Measurements from ENCODE around the gene MSI2.
"Not testable (repeated sequence)": the region's sequence is repeated elsewhere in the genome, so short reads cannot be mapped to it uniquely, and the experiment has no call there.

MSI2 gene

GRCh38 chr17:57608369-57609124 lies 352.2 kb downstream of the MSI2 start:
- no peak for DNase-seq

GRCh38 chr17:57609125-57609877 lies 353.0 kb downstream of the MSI2 start:
- no peak for DNase-seq

- no peak for DNase-seq
These were observed 353.6 kb downstream of the MSI2 start for GRCh38 chr17:57609878-57610270.

DNA sequence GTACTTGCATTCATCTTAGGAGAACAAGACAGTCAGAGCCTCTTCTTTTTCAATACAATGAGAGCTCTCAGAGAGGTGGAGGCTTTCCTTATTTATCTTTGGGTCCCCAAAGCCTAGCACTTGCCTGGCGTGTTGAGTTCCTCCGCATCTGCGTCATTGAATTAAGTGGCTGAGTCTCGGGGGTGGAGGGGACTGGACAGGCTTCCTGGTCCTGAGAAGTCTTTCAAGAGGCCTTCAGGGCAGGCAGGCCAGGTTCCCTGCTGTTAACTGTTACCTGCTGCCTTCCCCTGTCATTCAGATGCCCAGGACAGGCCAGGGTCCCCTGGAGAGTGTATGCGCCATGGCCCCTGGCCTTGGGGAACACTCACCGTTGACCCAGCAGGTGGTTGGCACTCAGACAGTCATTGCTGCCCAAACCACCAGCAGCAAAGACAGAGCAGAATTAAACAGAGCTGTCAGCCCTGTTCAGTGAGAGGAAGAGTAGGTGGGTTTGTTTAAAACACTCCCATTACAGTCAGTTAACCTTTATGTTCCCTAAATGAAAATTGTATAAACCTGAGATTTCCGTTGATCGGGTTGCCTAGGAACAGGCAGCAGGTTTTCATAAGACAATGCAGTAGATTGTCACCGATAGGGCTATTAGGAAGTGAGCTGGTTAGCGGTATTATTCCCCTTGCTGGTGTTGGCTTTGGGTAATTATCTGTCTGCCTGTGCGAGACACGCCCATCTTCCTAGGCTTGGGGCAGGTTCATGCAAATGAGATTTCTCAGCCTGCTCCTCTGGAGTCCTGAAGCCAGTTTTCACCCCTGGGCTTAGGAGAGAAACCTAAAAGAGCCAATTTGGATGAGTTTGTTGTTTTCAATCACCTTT lies 356.1 kb downstream of the MSI2 start:
- DNase-seq = no peak

DNA sequence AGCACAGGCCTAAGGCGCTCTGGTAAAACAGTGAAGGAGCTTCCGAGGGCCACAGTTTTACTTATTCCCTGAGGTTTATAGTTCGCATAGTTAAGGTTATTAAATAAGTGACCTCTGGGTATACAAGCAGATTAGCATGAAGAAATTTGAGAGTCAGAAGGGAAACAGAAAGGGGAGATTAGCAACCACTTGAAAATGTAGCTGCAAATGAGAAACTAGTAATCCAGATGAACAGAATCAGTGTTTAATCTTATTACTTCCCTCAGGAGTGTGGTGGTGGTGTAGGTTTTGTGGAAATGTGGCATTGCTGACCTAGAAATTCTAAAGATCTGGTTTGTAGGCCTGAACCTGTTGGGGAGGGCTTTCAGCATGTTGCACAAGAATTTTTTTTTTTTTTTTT lies 358.4 kb downstream of the MSI2 start:
- no peak for DNase-seq

DNA sequence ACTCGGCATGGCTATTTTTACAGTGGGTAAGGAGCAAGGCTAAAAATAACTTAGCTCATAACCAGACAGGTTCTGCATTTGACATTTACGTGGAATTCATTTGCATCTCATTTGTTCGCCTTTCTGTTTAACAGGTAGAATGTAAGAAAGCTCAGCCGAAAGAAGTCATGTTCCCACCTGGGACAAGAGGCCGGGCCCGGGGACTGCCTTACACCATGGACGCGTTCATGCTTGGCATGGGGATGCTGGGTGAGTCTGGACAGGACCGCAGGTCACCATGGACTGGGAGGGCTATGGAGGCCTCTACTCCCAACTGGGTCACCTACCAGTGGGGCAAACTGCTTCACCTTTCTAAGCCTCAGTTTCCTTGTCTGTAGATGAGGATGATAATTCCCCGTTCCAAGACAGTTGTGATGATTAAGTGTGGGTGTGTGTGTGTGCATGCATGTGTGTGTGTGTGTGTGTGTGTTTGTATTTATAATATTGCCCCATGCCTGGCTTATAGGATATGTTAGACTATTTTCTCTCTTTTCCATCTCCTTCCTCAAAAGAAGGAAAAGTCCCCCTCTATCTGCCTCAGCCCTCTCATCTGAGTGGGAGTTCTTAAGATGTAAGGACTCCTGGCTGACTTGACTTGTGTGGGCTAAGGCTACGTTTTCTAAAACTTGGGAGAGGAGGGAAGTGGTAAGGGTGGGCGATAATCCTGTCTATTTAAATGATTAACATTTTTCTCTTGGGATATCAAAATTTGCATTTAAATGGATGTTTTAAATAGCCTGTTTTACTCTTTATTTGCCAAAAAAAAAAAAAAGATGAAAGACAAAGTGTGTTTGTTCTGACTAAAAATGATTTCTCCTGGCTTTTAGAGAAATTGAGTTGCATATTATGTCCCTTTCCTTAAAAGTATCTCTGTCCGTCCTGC lies 359.8 kb downstream of the MSI2 start:
- DNase-seq = no peak

- DNase-seq = no peak
These were observed 360.9 kb downstream of the MSI2 start for GRCh38 chr17:57617218-57617617.

DNA sequence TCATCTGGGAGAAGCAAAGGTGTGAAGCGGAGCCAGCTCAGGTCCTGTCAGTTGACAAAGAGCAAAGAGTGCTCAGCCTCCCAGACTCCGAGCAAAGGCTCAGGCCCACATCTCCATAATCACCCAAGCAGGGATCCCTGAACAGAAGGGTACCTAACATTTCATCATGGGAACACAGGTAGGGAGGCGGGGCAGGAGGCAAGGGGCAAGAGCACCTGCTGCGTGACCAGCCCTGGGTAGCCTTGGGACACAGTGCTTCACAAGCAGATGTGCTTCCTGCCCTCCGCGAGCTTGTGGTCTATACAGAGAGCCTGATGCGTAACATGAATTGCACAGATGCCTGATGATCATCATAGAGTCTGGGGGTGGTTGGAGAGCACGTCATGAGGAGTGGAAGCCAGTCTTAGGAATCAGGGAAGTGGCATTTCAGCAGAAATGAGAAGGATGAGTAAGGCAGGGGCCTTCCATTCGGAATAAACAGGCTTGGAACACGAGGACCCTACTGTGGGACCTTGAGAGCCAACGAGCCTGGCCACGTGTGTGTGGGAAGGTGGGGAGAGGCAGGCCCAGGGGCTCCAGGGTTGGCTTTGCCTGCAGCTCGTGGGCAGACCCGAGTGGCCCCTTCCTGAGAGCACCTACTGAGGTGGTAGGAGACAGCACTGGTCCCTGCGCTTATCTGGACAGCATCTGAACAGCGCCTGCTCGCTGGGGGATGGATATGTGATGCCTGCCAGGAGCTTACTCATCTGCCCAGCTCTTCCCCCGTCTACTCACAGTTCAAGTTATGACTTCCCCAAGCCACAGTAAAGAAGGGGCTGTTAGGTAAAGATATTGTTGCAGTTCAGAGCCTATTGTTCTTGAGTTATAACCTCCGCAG lies 363.0 kb downstream of the MSI2 start:
- DNase-seq = no peak

GRCh38 chr17:57620576-57620975 lies 364.3 kb downstream of the MSI2 start:
- DNase-seq = no peak

- DNase-seq = not testable (repeated sequence)
These were observed 365.5 kb downstream of the MSI2 start for GRCh38 chr17:57621791-57622190.

- no peak for DNase-seq
These were observed 366.0 kb downstream of the MSI2 start for GRCh38 chr17:57622306-57622682.

- DNase-seq = peak in 1 of 2 experiments; percentile 29
These were observed 366.5 kb downstream of the MSI2 start for GRCh38 chr17:57622683-57623433.

- DNase-seq = no peak
These were observed 367.3 kb downstream of the MSI2 start for GRCh38 chr17:57623620-57624019.

GRCh38 chr17:57624386-57624785 lies 368.1 kb downstream of the MSI2 start:
- DNase-seq = no peak

DNA sequence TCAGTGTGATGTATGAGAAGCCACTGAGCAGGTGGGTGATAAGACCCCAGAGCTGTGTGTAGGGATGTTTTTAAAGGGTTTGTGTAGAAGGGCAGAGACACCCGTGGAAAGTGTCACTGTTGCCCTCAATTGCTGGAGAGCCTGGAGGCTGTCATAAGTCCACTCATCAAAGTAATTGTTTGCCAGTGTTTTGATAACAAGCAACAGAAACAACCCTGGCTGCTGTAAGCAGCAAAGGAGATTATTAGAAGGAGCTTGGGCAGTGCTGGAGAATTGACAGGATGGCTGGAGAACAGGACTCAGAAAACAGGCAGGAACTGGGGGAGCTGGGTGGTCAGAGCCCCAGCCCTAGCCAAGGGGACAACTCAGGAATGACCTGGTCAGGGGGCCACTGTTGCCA lies 369.2 kb downstream of the MSI2 start:
- no peak for DNase-seq

DNA sequence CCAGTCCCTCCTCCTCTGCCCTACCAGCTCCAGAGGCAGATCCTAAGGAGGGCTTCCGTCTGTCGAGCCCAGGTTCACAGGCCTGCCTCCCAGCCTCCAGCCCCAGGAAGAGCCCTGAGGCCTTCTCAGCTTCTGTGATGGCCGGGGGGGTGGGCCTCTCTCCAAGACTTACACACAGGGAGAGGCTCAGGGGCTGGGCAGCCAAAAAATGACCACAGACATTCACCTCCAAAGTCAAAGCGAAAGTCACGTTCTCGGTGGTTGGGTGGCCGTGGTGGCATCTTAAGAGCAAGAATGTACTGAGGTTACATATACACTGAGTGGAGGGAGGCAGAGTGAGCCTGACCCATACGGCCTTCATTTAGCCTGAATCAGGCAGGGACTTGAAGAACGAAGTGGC lies 369.6 kb downstream of the MSI2 start:
- DNase-seq = no peak

- no peak for DNase-seq
These were observed 370.3 kb downstream of the MSI2 start for GRCh38 chr17:57626520-57627210.

DNA sequence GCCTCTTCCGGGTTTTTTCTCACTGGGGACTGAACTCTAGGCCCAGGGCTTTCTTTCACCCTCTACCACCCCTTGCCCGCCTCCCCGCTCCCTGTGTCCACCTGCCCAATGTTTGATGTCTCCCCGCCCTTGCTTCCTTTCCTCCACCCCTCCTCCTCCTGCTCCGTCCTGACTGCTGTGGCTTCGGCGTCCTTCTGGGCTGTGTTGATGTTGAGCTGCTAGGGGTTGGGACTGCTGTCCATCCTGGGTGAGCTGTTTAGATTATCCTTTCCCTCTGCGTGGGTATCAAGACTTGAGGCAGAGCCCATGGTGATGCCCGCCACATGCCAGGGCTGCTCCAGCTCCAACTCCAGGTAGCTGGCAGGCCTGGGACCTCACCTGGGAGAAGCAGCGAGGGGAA lies 371.3 kb downstream of the MSI2 start:
- no peak for DNase-seq

- no peak for DNase-seq
These were observed 372.1 kb downstream of the MSI2 start for GRCh38 chr17:57628421-57628820.

DNA sequence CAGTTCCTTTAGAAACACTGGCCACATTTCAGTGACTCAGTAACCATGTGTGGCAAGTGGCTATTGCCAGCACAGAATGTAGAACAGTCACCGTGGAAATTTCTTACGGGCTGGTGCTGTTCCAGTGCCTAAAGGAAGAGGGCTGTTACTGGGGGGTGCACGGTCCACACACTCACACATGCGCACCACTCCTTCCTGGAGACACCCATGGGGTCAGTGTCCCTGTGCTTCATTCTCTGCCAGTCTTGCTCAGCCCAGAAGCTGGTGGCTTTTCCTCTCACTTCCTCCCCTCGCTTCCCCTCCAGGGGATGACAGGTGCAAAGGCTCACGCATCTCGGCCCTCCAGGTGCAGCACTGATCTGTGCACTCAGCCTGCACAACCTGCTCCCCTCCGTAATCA lies 373.1 kb downstream of the MSI2 start:
- no peak for DNase-seq
